HepG2 (cell line): Measurements from ENCODE around the gene TMEM260. TPM values are rescaled to one million over a fixed set of nuclear protein-coding genes. Genes with fewer than 3 reads are reported as not detected.

Experiments
- ARID3A ChIP-seq: IDR thresholded peaks from 2 replicates; pipeline ENCODE4 v1.6.1; 2012; ENCODE audit warnings: low read depth, low read length, improper control_type of control experiment
- ERF ChIP-seq: IDR thresholded peaks from 2 replicates; pipeline ENCODE4 v1.6.1; 2018; ENCODE audit warnings: missing biosample characterization, missing genetic modification reagents
- ESRRA ChIP-seq: sonication (generic); formaldehyde crosslinking; IDR thresholded peaks from 2 replicates; pipeline ENCODE4 v1.5.1; 2020; ENCODE audit warnings: mild to moderate bottlenecking, low read depth, missing genetic modification reagents
- FOXO4 ChIP-seq: sonication (generic); formaldehyde crosslinking; conservative IDR thresholded peaks from 2 replicates; pipeline ENCODE4 v1.8.1; 2023; ENCODE audit warnings: missing genetic modification reagents
- HNF4A ChIP-seq: sonication (generic); formaldehyde crosslinking; IDR thresholded peaks from 2 replicates; pipeline ENCODE4 v1.4.0; 2020; ENCODE audit warnings: missing genetic modification reagents
- IRF2 ChIP-seq: IDR thresholded peaks from 2 replicates; pipeline ENCODE4 v1.6.1; 2018; ENCODE audit warnings: missing genetic modification reagents, missing compliant biosample characterization
- KLF12 ChIP-seq: sonication (generic); formaldehyde crosslinking; IDR thresholded peaks from 2 replicates; pipeline ENCODE4 v1.4.0; 2020; ENCODE audit warnings: missing genetic modification reagents, borderline replicate concordance
- MTERF4 ChIP-seq: sonication (generic); formaldehyde crosslinking; IDR thresholded peaks from 2 replicates; pipeline ENCODE4 v1.8.0; 2023; ENCODE audit warnings: mild to moderate bottlenecking, missing genetic modification reagents
- PRDM10 ChIP-seq: sonication (generic); formaldehyde crosslinking; IDR thresholded peaks from 2 replicates; pipeline ENCODE4 v1.4.0; 2020; ENCODE audit warnings: low read depth, missing genetic modification reagents
- RFX5 ChIP-seq: IDR thresholded peaks from 2 replicates; pipeline ENCODE4 v1.6.1; 2011; ENCODE audit warnings: low read depth, low read length, improper control_type of control experiment
- SOX6 ChIP-seq, 2 experiments: fragments of 450-650 bp in 1 of 2; sonication (generic) in 1 of 2; formaldehyde crosslinking in 1 of 2; IDR thresholded peaks; 2 replicates each; pipeline versions ENCODE4 v1.4.0 to v1.6.1; 2017 to 2020; ENCODE audit warnings: antibody characterized with exemption in 1 of 2, mild to moderate bottlenecking in 1 of 2, missing genetic modification reagents in 1 of 2
- TEF ChIP-seq: sonication (generic); formaldehyde crosslinking; IDR thresholded peaks from 2 replicates; pipeline ENCODE4 v1.5.0; 2020; ENCODE audit warnings: missing genetic modification reagents
- ZNF20 ChIP-seq: sonication (generic); formaldehyde crosslinking; IDR thresholded peaks from 2 replicates; pipeline ENCODE4 v1.4.0; 2020; ENCODE audit warnings: mild to moderate bottlenecking, moderate library complexity, missing genetic modification reagents
- ZNF275 ChIP-seq: sonication (generic); formaldehyde crosslinking; IDR thresholded peaks from 2 replicates; pipeline ENCODE4 v1.8.0; 2022; ENCODE audit warnings: missing genetic modification reagents, mild to moderate bottlenecking, inconsistent platforms, borderline replicate concordance
- ZNF607 ChIP-seq: sonication (generic); formaldehyde crosslinking; IDR thresholded peaks from 2 replicates; pipeline ENCODE4 v1.5.1; 2020; ENCODE audit warnings: missing genetic modification reagents, mild to moderate bottlenecking, borderline replicate concordance
- ZNF768 ChIP-seq: sonication (generic); formaldehyde crosslinking; IDR thresholded peaks from 2 replicates; pipeline ENCODE4 v1.4.0; 2020; ENCODE audit warnings: missing genetic modification reagents
- polyA plus RNA-seq, 8 experiments: library from polyadenylated mRNA; depleted of rRNA in 3 of 8; stranded (reverse) in 7 of 8; unstranded in 1 of 8; fragments of >200 nt; fragmentation: Illumina TruSeq in 4 of 8; extraction: Trizol in 4 of 8; gene quantifications; 2 replicates each; pipeline versions ENCODE4 v1.2.1 to v1.2.3, GENCODE V29; 2011 to 2016; ENCODE audit warnings: low read depth in 4 of 8, missing spikeins in 1 of 8, mixed read lengths in 1 of 8; ENCODE audit not compliant: insufficient read depth in 1 of 8
- total RNA-seq, 5 experiments: library from RNA; depleted of rRNA; stranded (reverse); fragments of >200 nt; fragmentation: Illumina TruSeq; extraction: Trizol; gene quantifications; 2 replicates each; pipeline ENCODE4 v1.2.3, GENCODE V29; 2016; ENCODE audit warnings: low read depth in 1 of 5

Gene TMEM260
- total and polyA plus RNA-seq, 2 of the 13 experiments (the other 11 are each of a cell fraction or from before 2014, with no cell fraction given): 7.7 to 9.3 TPM

GRCh38 chr14:56579345-56580220 is at the start of gene TMEM260 (continued):
- TF ChIP-seq ARID3A: no peak
- TF ChIP-seq SOX6 (IDR thresholded peaks at IDR 0.05): no peak
- TF ChIP-seq SOX6 (CRISPR knock-in tag; IDR thresholded peaks at IDR 0.05): peak; percentile 22
- TF ChIP-seq IRF2 (CRISPR knock-in tag): peak; percentile 24; the same call in 1 of the 2 replicates
- no peak for TF ChIP-seq RFX5
- no peak for TF ChIP-seq FOXO4 (CRISPR knock-in tag)
- TF ChIP-seq PRDM10 (CRISPR knock-in tag): peak; percentile 99
- TF ChIP-seq ZNF275 (CRISPR knock-in tag): 0 out of 2 replicates have a peak, but pooled peaks have one; percentile 53
- TF ChIP-seq ZNF607 (CRISPR knock-in tag): peak; percentile 29; the same call in 1 of the 2 replicates
- no peak for TF ChIP-seq MTERF4 (CRISPR knock-in tag)
- TF ChIP-seq TEF (CRISPR knock-in tag): no peak
- TF ChIP-seq ZNF20 (CRISPR knock-in tag): no peak
- peak; percentile 74; the same call in 1 of the 2 replicates for TF ChIP-seq ZNF768 (CRISPR knock-in tag)
- TF ChIP-seq ESRRA (CRISPR knock-in tag): no peak
- no peak for TF ChIP-seq HNF4A (CRISPR knock-in tag)
- no peak for TF ChIP-seq KLF12 (CRISPR knock-in tag)
- TF ChIP-seq ERF (CRISPR knock-in tag): peak; percentile 16; the same call in 1 of the 2 replicates
